GM12801 (cell line): ENCODE data around the gene ARL8A.

ENCODE experiments used
- TF ChIP-seq, protein P1 (sequence below): IDR thresholded peaks from one replicate; pipeline ENCODE4 v1.5.1; 2011; ENCODE audit warnings: control low read depth; ENCODE audit not compliant: insufficient read length; ENCODE audit errors: extremely low read depth

ARL8A gene

GRCh38 chr1:202088206-202088605, 56.3 kb downstream of the ARL8A start:
- TF ChIP-seq, protein P1, sequence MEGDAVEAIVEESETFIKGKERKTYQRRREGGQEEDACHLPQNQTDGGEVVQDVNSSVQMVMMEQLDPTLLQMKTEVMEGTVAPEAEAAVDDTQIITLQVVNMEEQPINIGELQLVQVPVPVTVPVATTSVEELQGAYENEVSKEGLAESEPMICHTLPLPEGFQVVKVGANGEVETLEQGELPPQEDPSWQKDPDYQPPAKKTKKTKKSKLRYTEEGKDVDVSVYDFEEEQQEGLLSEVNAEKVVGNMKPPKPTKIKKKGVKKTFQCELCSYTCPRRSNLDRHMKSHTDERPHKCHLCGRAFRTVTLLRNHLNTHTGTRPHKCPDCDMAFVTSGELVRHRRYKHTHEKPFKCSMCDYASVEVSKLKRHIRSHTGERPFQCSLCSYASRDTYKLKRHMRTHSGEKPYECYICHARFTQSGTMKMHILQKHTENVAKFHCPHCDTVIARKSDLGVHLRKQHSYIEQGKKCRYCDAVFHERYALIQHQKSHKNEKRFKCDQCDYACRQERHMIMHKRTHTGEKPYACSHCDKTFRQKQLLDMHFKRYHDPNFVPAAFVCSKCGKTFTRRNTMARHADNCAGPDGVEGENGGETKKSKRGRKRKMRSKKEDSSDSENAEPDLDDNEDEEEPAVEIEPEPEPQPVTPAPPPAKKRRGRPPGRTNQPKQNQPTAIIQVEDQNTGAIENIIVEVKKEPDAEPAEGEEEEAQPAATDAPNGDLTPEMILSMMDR, result no peak

GRCh38 chr1:202086579-202087350, 57.8 kb downstream of the ARL8A start:
- TF ChIP-seq, protein P1, result no peak

DNA sequence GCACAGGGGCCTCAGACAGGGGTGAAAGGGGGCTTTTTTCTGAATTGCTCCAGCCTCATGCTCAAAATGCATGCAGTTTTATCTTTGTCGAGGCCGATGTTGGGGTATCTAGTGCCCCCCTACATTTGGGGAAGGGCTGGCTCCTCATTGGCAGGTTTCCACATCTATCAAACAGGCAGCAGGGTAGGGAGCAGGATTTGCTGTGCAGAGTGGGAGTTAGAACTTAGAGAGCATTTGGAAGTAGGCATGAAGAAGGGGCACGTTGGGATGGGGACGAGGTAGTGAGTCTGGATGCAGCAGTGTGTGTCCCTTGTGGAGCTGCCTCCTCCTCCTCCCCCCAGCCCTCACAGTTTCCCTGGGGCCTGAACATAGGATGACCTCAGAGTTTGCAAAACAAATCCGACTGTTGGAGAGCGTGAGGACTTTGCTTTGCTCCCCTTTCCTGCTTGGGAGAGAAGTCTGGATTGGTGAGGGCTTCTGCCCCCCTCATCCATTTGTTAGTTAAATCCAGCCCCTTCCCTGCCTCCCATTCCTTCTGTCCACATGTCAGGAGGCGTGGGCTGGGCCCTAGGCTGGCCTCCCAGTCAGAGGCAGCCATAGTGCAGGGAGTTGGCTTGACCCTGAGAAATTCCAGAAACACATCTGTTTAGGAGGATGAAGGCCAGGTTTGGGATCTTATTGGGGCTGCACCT, 58.7 kb downstream of the ARL8A start:
- TF ChIP-seq, protein P1, result no peak

DNA sequence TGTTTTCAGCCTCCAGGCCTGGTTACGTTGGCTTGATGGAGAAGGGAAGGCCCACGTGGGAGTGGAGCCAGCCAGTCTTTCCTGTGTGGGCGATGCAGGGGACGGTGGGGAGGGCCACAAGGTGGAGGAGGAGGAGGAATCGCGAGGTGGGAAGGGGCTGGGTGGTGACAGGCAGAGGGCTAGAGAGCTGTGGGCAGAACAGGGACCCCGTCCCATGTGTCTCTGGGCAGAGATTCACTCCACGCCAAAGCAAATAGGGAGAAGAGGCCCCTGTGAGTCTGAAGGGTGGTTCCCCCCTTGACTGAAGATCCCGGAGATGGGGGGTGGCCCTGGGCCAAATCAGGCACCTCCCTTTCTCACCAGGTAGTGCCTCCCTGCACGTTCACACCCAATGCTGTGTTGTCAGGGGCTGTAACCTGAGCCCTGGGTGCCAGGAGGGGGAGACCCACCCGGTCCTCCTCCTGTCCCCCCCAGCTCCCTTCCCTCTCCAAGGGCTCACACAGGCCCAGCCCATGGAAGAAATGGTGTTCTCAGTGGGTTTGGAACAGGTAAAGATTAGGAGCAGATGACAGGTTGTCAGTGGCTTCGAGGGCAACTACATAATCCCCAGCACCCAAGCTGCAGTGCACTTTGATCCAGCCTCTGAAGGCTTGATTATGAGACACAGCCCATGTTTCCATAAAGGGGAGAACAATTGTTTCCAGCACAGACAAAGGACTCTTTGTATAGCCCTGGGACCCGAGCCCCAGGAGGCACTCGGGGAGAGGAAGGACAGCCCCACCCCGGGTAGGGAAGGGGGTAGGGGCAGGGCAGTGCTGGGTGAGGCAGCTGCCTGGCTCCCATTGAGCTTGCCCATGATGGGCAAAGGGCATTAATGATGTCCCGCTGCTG, 59.5 kb downstream of the ARL8A start:
- TF ChIP-seq, protein P1, result no peak
